ENCODE results near the gene IFNL3.
A peak's percentile ranks its signal among the peaks of the same experiment; 100 is the strongest.
"Not testable (repeated sequence)": the region's sequence is repeated elsewhere in the genome, so short reads cannot be mapped to it uniquely, and the experiment has no call there.

IFNL3 gene

DNA sequence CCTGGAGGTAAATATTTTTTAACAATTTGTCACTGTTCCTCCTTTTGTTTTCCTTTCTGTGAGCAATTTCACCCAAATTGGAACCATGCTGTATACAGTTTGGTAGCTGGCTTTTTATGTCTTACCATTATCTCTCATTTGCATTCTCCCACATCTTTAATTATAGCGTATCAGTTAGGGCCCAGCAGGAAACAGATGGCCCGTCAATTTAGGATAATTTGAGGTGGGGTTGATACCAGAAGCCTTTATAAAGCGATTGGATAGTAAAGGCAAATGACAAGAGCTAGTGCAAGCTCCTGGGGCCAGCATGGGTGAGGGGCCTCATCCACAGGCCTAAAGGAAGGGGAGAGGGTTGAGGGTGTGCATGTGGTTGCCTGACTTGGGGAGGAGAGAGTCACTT, 7.7 kb upstream of the IFNL3 start:
- no peak for DNase-seq

GRCh38 chr19:39251846-39252245, 7.0 kb upstream of the IFNL3 start:
- DNase-seq = no peak

- DNase-seq = no peak
Measured at GRCh38 chr19:39251081-39251480, 6.3 kb upstream of the IFNL3 start.

DNA sequence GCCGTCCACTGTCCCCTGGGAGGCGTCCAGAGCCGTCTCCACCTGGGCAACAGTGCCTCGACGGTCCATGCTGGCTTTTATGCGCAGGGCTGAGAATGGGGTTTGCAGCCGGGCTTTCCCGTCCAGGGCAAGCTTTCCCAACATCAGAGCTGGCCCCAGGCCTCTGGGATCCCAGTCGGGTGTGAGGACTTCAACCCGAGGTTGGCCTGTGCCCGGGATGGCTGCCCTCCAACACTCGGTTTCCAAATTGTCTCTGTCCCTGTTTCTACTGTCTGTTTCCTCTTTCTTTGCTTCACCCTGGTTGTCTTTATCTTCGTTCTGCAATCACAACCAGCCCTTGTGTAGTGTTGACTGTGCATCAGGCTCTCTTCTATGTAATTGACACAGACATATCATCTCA, 4.0 kb upstream of the IFNL3 start, which contains the start of gene IFNL4:
Gene IFNL4 (minus strand): TSS at position 51 of the 400 bp plus-strand sequence.
- DNase-seq = no peak

DNA sequence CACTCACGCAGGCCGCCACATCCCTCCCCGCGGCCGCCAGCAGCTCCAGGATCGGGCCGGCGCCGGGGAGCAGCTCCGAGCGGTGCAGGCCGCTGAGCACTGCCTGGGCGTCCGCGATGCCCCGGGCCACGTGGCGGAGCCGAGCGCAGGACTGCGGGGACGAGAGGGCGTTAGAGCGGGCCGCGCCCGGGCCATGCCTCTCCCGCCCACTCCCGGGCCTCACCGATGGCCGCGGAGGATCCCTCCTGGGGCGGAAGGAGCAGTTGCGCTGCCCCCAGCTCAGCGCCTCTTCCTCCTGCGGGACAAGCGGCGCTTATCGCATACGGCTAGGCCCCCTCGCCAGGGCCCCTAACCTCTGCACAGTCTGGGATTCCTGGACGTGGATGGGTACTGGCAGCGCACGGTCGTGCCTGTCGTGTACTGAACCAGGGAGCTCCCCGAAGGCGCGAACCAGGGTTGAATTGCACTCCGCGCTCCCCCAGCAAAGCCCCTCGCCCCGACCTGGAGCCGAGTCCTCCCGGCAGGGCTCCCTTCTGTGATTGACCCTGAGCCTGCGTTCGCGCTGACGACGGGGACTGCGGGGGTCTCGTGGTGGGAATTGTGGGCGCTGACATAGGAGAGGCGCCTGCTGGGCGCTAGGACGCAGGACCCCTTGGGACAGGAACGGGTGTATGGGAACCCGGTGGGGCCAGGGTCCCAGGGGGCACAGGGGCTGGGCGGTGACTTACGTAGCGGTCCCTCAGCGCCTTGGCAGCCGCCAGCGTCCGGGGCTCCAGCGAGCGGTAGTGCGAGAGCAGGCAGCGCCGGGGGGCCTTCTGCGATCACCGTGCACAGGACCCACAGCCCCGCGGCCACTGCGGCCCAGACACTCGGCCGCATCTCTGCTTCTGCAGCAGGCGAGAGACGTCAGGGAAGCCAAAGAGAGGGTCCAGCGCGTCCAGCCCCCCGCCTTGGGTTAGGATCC, 3.2 kb upstream of the IFNL3 start:
- no peak for DNase-seq

DNA sequence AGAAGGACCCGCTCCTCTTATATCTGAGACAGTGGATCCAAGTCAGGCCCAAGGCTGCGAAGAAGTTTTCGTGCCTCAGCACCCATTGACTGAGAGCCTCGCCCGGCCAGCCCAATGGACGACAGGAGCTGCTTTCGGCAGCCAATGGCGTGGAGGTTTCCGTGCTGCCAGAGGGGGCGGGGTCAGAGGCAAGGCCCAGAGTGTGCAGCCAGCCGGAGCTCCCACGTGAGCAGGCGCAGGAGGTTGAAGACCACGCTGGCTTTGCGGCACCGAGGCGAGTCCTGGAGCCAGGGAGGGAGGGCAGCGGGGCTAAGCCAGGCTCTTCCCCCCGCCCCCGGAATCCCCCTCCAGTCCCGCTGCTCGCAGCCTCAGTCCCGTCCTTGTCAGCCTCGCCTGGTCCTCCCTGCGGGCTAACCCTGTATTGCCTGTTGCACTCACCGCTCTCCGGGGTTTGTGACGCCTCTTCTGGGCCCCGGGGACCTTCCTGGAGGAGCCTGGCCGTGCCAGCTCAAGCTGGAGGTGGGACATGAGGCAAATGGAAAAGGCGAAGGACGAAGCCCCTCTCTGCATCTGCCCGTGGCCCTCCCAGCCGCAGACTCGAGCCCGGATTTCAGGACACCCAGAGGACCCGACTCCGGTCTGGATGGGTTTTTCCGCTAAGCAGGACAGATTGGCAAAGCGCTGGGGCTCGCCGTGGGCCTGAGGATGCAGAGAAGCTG, 2.3 kb upstream of the IFNL3 start:
- DNase-seq = peak; percentile 35

DNA sequence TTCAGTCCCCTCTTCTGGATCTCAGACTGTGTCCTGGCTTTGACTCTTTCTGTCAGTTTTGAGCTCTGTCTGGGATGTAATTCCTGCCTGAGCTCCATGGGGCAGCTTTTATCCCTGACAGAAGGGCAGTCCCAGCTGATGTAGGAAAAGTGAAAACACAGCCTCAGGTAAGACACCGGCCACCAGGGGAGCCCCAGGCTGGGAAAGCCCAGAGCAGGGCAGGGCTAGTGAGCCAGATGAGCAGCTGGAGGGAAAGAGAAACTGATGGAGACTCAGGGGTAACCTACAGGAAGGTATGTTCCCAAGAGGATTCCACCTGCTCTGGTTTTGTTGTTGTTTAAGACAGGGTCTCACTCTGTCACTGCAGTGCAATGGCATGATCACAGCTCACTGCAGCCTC, 360 bp upstream of the IFNL3 start:
- not testable (repeated sequence) for DNase-seq

DNA sequence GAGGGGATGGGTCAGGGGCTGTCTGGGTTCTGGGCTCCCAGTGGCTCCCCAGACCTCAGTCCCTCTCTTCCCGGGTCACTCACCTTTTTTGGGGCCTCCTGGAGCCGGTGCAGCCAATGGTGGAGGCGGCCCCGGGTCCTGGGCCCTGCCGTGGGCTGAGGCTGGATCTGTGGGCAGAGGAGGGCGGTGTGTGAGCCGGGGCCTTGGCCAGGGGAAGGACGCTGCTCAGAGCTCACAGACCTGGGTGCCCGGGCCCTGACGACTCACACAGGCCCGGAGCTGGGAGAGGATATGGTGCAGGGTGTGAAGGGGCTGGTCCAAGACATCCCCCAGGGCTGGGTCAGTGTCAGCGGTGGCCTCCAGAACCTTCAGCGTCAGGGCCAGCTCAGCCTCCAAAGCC, 1.1 kb downstream of the IFNL3 start:
- DNase-seq = not testable (repeated sequence)

GRCh38 chr19:39240421-39240820, 4.4 kb downstream of the IFNL3 start:
- no peak for DNase-seq

- no peak for DNase-seq
Measured at GRCh38 chr19:39238944-39239343, 5.9 kb downstream of the IFNL3 start.

DNA sequence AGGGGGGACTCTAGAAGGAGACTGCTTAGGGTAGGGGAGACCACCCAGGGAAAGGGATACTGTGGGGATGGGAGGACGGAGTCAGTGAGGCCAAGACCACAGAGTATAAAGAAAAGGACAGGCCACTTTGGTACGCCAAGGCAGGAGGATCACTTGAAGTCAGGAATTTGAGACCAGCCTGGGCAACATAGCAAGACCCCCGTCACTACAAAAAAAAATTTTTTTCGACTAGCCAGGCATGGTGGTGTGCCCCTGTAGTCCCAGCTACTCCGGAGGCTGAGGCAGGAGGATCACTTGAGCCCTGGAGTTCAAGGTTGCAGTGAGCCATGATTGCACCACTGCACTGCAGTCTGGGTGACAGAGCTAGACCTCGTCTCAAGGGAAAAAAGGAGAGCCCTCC, 6.6 kb downstream of the IFNL3 start:
- DNase-seq = no peak

DNA sequence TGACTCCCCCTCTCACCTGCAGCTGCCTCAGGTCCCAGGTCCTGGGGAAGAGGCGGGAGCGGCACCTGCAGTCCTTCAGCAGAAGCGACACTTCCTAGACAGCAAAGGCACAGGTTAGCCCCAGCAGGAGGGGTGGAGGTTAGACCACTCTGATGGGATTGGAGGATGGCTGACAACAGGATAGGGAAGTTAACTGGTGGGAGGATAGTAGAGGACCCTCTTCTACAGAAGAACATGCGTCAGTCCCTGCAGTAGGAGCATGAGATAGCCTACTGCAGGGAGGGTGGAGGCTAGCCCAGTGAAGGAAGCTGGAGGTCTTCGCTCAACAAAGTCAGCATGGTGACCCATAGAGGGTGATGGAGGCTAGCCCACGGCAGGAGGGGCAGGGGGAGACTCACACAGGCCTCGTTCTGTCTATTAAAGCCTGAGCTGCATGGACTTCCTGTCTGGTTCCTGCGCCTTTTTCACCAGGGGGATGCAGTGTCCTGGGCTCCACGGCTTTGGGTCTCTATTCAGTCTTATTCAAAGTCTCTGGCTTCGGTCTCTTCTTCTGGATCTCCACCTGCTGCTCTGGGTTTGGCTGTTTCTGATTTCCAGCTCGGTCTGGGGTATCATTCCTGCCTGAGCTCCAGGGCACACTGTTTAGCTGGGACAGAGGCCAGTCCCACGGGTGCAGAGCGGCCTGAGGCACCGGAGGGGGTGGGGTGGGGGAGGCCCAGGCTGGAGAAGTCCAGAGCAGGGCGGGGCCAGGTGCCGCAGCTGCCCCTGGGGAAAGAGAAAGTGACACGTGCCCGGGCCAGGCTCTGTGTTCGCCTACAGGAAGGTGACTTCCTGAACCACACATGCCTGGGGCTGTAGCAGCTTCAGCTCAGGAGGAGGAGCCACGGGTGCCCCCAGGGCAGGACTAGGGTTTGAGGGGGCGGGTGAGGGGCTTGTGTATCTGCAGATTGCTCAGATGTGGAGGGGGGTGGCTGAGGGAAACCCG, 7.3 kb downstream of the IFNL3 start:
- peak; percentile 58 for DNase-seq

- no peak for DNase-seq
Measured at GRCh38 chr19:39236527-39236926, 8.3 kb downstream of the IFNL3 start.

- no peak for DNase-seq
Measured at GRCh38 chr19:39232708-39233107, 12.1 kb downstream of the IFNL3 start.

DNA sequence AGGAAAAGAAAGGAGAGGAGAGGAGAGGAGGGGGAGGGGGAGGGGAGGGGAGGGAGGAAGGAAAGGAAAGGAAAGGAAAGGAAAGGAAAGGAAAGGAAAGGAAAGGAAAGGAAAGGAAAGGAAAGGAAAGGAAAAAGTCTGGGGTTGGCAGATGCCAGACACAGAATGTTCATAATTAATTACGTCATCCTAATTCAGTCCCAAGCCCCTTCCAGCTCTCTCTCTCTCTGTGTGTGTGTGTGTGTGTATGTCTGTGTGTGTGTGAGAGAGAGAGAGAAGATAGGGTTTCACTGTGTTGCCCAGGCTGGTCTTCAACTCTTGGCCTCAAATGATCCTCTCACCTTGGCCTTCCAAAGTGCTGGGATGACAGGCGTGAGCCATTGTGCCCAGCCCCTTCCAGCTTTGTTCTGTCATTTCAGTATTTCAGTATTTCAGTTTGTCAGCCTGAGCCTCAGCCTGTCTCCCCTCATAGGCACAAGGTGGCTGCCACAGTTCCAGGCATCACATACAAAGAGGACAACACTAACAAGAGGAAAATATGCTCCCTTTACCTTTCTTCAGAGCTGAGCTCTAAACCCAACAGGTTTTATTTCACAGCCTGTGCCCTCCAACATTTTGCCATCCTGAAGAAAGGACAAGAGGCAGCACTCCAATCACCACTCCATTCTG, 14.6 kb downstream of the IFNL3 start:
- DNase-seq = no peak

GRCh38 chr19:39224910-39225309, 19.9 kb downstream of the IFNL3 start:
- no peak for DNase-seq

DNA sequence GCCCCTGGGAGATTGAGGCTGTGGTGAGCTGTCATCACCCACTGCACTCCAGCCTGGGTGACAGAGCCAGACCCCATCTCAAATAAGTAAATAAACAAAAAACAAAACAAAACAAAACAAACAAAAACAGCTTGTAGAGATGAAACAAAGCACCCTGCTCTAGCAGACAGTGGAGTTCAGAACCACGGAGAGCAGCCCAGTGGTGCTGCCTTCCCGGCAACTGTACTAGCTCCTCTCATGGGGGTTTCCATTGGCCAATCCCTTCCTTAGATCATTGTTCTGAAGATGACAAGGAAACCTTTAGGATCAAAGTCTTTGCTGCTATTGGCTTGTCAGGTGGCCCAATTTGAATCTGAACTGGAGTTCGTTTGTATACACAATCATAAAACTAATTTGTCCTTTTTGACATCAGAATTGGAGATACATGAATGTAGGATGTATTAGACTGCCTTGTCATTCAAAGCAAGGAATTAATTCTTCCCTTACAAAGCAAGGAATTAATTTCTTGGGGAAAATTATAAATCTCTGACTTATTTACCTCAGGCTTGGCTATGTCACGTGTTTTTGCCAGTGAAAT, 21.0 kb downstream of the IFNL3 start:
- no peak for DNase-seq

DNA sequence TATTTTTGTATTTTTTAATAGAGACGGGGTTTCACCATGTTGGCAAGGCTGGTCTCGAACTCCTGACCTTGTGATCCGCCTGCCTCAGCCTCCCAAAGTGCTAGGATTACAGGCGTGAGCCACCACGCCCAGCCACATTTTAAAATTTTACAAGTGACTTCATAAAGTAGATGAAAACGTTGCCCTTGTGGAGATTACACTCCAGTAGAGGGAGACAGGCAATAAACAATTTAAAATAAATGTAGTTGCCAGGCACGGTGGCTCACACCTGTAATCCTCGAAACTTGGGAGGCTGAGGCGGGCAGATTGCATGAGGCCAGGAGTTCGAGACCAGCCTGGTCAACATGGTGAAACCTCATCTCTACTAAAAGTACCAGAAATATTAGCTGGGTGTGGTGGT, 25.7 kb downstream of the IFNL3 start:
- not testable (repeated sequence) for DNase-seq

DNA sequence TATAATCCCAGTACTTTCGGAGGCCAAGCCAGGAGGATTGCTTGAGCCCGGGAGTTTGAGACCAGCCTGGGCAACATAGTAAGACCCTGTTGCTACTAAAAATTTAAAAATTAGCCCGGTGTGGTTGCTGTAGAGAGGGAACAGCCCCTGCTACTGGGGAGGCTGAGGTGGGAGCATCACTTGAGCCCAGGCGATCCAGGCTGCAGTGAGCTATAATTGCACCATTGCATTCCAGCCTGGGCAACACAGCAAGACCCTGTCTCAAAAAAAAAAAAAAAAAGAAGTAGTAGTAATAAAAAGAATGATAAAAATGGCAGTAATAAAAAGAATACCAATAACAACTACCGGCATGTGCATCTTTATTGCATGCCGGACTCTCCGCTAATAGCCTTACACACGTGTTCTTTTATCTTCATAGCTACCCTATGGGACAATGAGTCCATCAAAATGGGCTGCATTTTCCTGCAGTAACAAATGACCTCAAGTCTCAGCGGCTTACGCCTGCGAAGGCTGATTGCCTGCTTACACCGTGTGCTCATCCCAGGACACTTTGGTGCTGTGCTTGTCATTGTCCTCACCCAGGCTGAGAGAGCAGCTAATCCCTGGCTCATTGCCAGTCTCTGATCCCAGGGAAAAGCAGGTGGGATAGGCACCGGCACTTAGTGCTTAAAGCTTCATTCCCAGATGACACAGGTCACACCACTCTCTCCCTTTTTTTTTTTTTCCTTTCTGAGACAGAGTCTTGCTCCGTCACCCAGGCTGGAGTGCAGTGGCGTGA, 26.4 kb downstream of the IFNL3 start:
- no peak for DNase-seq

DNA sequence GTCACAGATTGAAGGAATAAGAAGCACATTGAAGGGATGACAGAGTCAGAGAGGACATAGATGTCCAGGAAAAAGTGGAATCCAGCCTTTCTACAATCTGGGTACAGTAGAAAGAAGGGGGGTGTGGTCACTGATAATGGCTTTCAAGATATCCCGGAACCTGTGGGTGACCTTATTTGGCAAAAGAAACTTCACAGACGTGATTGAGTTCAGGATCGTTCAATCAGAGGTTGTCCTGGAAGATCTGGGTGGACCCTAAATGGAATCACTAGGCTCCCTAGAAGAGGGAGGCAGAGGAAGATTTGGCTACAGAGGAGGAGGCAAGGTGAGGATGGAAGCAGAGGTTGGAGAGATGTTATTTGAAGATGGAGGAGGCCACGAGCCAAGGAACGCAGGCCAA, 27.7 kb downstream of the IFNL3 start:
- no peak for DNase-seq

GRCh38 chr19:39215323-39215722, 29.5 kb downstream of the IFNL3 start:
- not testable (repeated sequence) for DNase-seq
